Measurements from ENCODE around the gene RIT1.
A peak's percentile ranks its signal among the peaks of the same experiment; 100 is the strongest.

The RIT1 gene, protein sequence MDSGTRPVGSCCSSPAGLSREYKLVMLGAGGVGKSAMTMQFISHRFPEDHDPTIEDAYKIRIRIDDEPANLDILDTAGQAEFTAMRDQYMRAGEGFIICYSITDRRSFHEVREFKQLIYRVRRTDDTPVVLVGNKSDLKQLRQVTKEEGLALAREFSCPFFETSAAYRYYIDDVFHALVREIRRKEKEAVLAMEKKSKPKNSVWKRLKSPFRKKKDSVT

DNA sequence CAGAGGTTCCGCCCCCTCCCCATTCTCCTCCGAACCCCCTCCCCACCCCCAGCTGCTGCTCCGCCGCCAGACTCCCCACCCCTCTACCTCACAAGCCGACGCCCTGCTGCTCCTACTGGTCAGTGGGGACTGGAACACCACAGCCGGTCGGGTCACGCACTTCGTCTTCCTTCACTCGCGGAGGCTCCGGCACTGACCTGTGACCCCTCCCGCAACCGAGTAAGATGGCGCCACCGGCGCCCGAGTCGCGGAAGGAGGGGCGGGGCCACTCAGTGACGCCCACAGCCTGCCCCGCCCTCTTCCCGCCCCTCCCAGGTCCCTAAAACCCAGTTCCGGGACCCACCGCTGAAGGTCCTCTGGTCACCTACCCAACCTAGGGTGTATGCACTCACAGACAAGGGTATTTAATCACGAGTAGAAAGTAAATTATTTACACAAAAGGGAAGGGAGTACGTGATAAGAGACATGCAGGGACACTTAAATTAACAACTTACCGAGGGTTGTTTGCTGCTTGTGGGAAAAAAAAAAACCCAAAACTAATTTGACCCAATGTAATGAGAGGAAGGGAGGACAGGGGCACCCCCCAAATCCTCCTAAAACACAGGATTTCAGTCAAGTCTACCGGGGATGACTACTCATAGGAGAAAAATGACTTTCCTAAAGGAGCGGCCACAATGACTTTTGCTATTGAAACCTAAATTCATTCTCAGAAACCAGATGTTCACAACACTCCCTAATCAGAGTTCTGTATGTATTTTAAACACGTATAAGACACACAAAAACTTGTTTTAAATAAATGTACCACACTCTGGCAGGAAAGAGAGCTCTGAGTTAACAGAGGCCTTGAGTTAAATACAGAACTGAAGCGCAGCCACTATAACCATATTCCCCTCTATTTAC lies at the start of gene RIT1:
Gene RIT1 (minus strand): TSS at position 194 of the 900 bp plus-strand sequence. CDS start 588 bp downstream, outside the sequence.
- DNase-seq: peak; percentile 74

- no peak for DNase-seq
These were observed 49.1 kb upstream of the RIT1 start for GRCh38 chr1:155960081-155960745.

DNA sequence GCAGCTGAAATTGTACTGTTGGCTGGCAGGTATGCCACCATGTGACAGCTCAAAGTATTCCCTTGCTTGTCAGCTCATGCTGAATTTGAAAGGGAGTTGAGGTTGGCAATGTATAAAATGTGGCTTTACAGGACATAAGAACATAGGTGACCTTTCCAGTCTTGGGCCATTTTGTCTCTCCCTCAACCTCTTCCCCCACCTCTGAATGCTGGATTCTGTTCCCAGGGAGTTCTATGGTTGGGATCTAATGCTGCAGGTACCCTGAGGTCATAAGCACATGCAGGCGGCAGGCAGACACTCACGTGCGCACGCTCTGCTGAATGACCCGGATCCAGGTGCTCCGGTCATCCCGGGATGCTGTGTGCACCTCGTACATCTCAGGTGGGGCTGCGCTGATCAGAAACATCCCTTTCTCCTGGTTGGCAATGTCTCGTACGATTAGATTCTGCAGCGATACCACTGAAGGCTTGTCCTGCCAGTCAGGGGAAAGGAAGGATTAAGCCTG lies 46.3 kb upstream of the RIT1 start:
- DNase-seq: no peak

GRCh38 chr1:155954645-155955044 lies 43.5 kb upstream of the RIT1 start:
- DNase-seq: no peak

- DNase-seq: no peak
These were observed 41.3 kb upstream of the RIT1 start for GRCh38 chr1:155952505-155952890.

DNA sequence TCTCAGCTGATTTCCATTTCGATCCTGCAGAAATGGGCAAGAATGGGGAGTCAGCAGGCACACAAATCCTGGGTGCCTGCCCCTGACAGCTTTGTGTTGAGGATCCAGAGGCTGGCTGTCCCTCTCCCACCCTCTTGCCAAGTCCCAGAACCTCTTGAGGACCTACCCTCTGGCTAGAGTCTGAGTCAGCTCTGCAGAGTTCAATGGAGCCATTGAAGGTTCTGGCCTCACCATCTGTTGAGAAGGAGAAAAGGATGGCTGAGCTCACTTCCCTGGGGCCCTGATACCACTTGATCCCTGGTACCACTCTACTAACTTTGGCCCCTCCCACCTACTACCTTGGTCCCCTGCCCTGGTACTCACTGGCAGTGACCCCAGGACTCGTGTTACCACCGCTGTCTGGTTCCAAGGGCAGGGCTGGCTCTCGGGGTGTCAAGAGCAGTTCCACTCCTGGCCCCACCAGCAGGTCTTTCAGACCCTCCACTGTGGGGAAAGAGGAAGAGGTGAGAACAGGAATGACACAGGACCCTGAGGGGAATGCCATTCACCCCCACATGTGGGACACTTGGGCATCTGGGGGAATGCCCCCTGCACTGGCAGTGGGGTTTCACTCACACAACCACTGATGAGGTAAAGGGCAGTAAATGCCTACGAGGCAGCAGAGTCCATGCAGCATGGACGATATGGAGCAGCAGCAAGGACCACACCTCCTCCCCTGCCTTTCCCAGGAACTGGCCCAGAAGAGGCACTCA lies 40.8 kb upstream of the RIT1 start:
- DNase-seq: no peak

DNA sequence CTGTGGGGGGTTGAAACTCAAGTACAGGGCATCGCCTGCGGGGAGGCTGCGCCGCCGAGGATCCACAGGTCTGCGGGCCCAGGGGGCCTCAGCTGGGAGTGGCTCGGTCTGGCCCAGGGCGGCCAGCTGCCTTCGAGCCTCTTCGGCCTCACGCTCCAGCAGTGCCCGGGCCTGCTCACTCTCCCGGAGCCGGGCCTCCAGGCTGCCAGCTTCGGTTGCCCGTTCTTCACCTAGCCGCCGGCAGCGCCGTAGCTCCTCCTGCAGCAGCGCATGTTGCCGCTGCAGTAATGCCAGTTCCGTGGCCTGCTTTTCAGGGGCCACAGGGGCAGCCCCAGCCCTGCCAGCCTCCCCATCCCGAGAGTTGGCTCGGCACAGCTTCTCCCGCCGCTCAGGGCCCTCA lies 39.7 kb upstream of the RIT1 start:
- DNase-seq: no peak

- no peak for DNase-seq
These were observed 36.6 kb upstream of the RIT1 start for GRCh38 chr1:155947741-155948140.

DNA sequence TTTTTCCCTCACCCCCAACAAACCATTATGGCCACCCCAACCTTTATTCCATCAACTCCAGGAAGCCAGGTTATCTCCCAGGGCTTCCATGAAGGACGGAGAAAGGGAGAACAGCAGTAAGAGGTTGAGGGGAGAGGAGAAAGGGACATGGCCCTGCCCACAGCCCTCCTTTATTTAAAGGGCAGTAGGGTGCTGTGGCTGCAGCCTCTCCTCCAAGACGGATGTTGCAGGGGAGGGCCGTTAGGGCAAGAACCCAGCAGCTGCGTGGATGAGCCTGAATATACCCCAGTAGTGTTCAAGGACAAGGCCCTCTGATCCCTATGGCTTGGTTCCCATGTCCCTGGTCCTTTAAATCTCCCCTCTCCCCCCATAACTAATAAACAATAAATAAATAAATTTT lies 36.1 kb upstream of the RIT1 start:
- DNase-seq: no peak

DNA sequence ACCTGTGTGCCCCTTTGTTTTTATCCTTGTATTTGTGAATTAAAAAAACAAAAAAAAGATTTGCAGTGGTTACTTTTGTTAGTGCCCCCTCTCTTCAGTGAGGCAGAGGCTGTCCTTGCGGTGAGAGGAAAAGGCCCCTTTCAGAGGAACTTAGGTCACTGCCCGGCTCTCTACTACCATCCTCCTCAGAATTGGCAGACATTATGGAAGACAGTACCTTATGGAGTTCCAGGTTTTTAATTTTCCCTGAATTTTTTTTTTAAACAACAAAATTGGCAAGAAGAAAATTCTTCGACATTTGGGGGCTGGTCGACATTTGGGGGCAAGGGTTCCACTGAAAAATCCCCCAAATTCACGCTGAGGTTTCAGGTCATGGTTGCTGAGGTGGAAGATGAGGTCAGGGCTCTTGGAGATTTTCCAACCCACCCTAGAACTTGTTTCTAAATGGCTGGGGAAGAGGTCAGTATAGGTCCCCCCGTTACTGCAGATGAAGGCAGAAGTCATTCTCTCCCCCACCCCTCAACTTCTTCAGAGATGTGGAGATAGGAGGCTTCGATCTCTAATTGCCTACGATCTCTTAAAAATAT lies 35.6 kb upstream of the RIT1 start:
- DNase-seq: no peak

DNA sequence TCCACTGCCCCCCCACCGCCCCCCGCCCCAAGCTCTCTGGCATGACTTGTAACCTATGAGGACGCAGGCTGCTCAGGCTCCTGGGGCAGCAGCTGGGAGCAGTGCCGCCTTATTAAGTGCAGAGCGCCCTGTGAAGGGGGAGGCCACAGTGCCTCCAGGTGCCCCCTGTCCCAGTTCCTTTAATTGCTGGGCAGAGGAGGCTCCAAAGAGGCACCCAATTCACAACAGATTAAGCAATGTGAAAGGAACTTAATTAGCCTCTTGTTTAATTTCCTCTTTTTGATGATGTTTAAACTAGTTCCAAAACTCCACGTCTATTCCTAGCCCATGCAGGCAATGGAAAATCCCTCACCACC lies 33.3 kb upstream of the RIT1 start:
- no peak for DNase-seq

DNA sequence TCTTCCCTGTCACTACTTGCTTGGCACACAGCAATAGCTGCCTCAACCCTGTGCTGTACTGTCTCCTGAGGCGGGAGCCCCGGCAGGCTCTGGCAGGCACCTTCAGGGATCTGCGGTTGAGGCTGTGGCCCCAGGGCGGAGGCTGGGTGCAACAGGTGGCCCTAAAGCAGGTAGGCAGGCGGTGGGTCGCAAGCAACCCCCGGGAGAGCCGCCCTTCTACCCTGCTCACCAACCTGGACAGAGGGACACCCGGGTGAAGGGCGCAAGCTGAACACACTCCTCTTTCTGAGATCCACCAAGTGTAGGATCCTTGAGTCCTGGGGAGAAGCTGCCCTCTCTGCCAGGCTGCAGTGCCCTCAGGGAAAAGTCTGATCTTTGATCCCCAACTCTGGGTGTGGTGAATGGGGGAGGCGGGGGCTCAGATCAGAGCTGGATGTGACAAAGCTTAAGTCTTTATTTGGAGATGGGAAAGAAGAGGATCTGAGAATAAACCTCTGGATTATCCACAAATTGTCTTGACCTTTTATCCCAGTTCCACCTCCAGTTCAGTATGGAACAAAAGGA lies 31.5 kb upstream of the RIT1 start:
- DNase-seq: no peak

DNA sequence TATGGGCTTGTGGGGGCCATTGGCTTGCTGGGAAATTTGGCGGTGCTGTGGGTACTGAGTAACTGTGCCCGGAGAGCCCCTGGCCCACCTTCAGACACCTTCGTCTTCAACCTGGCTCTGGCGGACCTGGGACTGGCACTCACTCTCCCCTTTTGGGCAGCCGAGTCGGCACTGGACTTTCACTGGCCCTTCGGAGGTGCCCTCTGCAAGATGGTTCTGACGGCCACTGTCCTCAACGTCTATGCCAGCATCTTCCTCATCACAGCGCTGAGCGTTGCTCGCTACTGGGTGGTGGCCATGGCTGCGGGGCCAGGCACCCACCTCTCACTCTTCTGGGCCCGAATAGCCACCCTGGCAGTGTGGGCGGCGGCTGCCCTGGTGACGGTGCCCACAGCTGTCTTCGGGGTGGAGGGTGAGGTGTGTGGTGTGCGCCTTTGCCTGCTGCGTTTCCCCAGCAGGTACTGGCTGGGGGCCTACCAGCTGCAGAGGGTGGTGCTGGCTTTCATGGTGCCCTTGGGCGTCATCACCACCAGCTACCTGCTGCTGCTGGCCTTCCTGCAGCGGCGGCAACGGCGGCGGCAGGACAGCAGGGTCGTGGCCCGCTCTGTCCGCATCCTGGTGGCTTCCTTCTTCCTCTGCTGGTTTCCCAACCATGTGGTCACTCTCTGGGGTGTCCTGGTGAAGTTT lies 30.8 kb upstream of the RIT1 start:
- DNase-seq: no peak

DNA sequence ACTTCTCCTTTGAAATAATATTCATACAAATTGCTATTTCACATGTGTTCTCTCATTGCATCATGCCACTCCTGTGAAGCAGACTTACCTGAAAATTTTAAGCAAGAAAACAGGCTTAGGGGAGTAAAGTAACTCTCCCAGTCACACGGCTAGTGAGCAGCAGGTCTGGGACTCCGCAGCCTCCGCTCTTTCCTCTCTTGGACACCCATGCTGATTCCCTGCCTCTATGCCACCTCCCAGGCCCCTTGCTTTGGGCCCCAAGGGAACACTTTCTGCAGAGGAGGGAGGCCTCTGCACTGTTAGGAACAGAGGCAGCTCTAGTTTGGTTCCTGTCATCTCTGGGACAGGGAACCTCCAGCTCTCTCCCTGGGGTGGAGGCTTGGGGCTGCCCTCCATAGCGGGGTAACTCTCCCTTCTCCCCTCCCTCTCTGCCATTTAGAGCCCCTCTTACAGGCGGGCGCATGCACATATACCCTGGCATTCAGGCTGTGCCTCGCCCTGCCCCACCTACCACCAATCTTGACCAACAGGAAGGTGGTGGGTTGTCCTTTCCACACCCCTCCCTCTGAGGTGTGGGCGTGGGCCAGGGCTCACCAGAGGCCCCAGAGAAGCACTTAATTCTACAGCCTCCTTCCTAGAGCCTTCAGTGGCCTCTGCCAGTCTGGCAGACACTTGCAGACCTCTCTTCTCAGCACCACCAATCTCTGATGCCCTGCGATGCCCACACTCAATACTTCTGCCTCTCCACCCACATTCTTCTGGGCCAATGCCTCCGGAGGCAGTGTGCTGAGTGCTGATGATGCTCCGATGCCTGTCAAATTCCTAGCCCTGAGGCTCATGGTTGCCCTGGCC lies 30.1 kb upstream of the RIT1 start, which contains the start of gene RXFP4:
Gene RXFP4 (plus strand): TSS at position 646 of the 852 bp plus-strand sequence. CDS start 72 bp downstream, at position 718.
- DNase-seq: peak; percentile 76

GRCh38 chr1:155940482-155940992 lies 29.4 kb upstream of the RIT1 start:
- peak; percentile 86 for DNase-seq

- peak; percentile 85 for DNase-seq
These were observed 27.1 kb upstream of the RIT1 start for GRCh38 chr1:155938220-155938627.

- DNase-seq: peak; percentile 83
These were observed 23.9 kb upstream of the RIT1 start for GRCh38 chr1:155934936-155935590.

GRCh38 chr1:155934097-155934935 lies 23.2 kb upstream of the RIT1 start, which contains the start of gene KHDC4:
Gene KHDC4, minus strand, starts transcription at chr1:155934413. Its CDS starts 40 bp downstream, at chr1:155934373.
- peak; percentile 99 for DNase-seq
